GM20431 (cell line): ENCODE data around the gene NDUFB4.

ENCODE experiments used
- in situ Hi-C: fragments of 300-500 bp; cut with MseI, MboI; formaldehyde crosslinking; loops from one replicate; pipeline ENCODE4 v1.15.0; 2020; ENCODE audit warnings: low sequenced_read_pairs; ENCODE audit not compliant: unreplicated experiment

NDUFB4 gene

GRCh38 chr3:120596116-120596852, at the start of gene NDUFB4:
Gene NDUFB4 (plus strand): TSS chr3:120596336. CDS start chr3:120596360, 24 bp downstream.
- in situ Hi-C loops: no loop called here

- in situ Hi-C loops: loop anchor here (10.0 kb wide), 1 partner anchor 306 kb away; no protein-coding TSS in a partner anchor
These were observed 45.6 kb upstream of the NDUFB4 start for GRCh38 chr3:120550546-120550945.

DNA sequence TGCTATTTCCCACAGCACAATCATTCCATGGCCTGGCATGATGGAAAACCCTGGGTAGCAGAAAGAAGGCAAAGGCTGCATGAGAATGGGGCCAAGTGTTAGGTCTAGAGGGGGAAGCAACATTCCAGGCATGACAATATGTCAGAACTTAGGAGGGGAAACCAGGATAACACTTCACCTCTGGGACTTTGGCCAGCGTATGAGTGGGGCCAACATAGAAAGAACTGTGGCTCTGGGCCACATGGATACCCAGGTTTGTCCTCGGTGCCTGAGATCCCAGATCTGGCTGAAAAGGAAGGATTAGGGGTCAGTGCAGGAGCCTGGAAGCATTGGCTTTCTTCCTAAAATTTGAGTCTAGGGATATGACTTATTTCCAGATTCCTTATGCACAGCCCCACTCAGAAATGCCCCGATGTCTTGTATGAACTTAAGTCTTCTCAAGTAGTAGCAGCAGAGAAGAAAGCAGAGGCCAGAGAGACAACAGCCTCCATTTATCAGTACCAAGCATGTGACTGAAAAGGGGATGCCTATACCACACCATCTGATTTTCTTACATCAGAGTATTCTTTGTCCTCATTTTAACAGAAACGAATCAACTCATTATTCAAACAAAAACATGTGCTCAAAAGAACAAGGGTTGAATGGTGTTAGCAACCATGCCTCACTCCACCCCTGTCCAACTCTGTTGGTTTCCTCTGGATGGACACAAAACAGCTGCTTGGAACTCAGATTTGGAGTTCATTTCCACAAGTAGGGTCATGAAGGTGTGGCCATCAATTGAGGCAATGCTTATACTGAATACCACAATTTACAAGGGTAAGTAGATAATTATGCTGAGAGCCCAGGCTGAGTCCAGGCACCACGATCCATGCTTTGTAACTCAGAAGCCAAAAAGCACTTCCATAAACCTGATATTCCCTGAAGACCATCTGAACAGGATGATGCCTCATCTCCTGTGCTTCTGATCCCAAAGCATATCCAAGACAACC, 43.7 kb upstream of the NDUFB4 start:
- in situ Hi-C loops: loop anchor here (10.0 kb wide), 1 partner anchor 308 kb away; no protein-coding TSS in a partner anchor

DNA sequence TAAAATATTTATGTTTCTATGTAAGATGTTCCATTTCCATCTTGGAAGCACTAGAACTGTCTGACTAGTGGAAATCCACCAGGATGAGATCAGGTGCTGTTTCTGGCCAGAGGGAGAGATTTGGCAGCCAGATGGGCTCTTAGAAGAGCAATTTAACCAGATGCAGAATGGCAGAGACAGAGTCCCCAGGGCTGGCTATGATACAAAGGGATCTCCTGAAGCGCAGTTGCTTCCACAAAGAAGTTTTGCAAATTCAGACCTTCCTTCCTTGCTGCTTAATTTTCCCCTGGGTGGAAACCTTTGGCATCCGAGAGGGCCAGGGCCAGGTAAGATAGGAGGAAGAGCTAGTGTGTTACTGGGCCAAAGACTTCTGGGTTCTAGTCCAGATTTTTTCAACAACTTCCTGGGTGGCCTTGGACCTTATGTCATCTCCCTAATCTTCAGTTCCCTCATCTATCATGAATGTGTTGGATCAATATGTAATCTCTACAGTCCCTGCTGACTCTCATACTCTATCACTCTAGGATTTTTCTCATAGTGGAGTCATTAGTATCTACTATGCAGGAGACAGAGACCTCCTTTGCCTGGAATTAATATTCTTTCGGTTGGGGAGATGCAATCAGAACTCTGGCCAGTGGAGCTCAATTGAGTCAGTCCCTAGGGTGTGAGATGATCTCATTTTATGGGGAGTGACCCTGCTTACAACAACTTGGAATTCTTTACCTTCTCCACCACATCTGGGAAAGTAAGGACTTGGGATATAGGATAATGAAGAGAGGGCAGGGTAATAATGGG, 41.1 kb upstream of the NDUFB4 start:
- in situ Hi-C loops: loop anchor here (10.0 kb wide), 1 partner anchor 310 kb away; no protein-coding TSS in a partner anchor

- in situ Hi-C loops: loop anchor here (10.0 kb wide), 1 partner anchor 311 kb away; no protein-coding TSS in a partner anchor
These were observed 40.3 kb upstream of the NDUFB4 start for GRCh38 chr3:120555657-120556509.

GRCh38 chr3:120557115-120557514, 39.0 kb upstream of the NDUFB4 start:
- in situ Hi-C loops: loop anchor here (10.0 kb wide), 1 partner anchor 312 kb away; no protein-coding TSS in a partner anchor

DNA sequence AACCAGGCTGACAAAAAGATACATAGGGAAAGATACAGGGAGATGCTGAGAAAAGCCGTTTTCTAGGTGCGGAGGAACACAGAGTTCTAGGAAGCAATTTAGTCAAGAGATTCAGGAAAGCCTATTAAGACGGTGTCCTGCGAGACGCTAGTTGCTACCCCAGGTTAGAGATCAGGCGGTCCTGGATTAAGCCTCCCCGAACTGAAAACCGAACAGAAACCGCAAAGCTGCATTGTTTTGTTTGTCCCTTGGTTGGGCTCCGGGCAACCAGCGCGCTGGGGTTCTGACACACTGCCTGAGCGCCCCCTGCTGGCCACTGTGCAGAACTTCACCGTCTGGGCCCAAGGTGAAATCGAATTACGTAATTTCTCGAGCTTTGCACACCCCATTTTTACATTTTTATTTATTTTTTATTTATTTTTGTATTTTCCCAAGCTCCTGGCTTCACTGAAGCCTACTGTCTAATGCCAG, 37.3 kb upstream of the NDUFB4 start:
- in situ Hi-C loops: loop anchor here (10.0 kb wide), 1 partner anchor 314 kb away; no protein-coding TSS in a partner anchor

GRCh38 chr3:120559242-120560061, 36.7 kb upstream of the NDUFB4 start:
- in situ Hi-C loops: loop anchor here (10.0 kb wide), 2 partner anchors 235 to 315 kb away; no protein-coding TSS in a partner anchor

- in situ Hi-C loops: loop anchor here (10.0 kb wide), 1 partner anchor 234 kb away; no protein-coding TSS in a partner anchor
These were observed 35.6 kb upstream of the NDUFB4 start for GRCh38 chr3:120560304-120561250.

GRCh38 chr3:120561251-120562045, 34.7 kb upstream of the NDUFB4 start:
- in situ Hi-C loops: loop anchor here (10.0 kb wide), 1 partner anchor 233 kb away; no protein-coding TSS in a partner anchor

- in situ Hi-C loops: loop anchor here (10.0 kb wide), 1 partner anchor 231 kb away; no protein-coding TSS in a partner anchor
These were observed 32.6 kb upstream of the NDUFB4 start for GRCh38 chr3:120563356-120564022.

DNA sequence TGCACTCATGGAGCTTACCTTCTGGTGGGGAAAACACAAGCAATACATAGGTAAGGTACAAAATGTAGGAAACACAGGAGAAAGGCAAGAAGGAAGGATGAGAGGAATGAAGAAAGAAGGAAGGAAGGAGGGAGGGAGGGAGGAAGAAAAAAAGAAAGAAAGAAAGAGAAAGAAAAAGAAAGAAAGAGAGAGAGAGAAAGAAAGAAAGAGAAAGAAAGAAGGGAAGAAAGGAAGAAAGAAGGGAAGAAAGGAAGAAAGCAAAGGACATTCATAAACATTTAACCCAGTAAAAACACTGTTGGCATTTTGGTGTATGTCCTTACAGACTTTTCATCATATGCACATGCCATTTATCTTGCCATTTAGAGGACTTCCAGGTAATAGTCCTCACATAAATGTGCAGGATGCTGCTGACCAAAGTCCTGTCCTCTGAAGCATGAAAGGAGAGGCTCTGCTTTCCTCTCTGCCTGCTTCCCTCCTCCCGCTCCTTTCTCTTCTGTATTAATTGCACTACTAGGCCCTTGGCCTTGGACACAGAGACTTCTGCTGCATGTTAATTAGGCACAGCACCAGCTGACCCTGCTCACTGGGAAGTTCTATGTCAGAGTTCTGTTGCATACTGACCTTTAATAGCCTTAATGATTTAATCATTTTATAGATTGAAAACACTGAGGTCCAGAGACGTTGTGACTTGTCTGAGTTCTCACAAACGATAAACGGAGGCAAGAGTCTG, 29.7 kb upstream of the NDUFB4 start:
- in situ Hi-C loops: loop anchor here (10.0 kb wide), 1 partner anchor 228 kb away; no protein-coding TSS in a partner anchor

DNA sequence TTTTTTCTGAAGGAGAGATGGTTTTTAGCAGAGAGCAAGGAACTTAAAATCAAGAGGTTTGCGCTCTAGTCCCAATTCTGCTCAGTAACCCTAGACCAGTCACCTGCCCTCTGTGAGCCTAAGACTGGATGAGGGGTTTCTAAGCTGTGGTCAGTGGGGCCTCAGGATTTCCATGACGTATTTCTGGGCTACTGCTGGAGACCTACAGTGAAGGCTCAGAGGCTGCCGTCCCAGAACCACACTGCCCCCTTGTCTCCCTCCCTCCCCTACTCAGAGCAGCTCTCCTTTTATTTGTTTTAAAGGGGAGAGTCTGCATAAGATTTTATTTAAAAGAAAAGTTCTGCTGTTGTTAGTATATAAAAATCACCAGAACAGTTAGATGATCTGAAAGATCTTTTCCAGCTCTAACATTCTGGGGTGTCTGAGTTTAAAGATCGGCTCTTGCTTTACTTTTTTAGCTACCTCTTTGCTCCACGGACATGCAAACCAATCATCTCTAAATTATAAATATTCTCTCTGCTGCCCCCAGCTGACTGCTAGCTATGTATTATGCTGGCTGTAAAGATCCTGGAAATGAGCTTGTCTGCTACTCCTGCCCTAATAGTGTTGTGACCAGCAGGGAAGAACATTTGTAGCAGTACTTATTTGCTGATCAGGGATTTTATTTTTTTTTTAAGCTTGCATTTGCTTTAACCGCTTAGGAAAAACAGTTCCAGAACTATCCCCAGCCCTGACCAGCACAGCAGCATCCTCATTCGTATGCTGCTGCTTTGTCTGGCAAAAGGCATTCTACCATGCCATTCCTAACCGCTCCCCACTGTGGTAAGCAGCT, 28.6 kb upstream of the NDUFB4 start:
- in situ Hi-C loops: loop anchor here (10.0 kb wide), 1 partner anchor 227 kb away; no protein-coding TSS in a partner anchor

DNA sequence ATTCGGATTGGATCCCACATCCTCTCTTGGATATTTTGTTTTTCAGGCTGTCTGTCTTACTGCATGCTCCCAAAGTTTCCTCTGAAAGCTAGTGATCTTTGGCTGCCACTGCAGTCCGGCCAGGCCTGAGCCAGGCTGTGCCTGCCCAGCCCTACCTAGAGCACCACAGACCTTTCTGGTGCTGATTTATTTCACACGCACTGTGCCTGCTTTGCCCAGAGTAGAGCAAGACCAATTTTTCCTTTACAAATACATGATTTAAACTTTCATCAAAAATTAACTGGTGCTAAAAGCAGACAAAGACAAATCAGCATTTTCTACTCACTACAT, 28.0 kb upstream of the NDUFB4 start:
- in situ Hi-C loops: loop anchor here (10.0 kb wide), 1 partner anchor 227 kb away; no protein-coding TSS in a partner anchor
